NCI-H146 (cell line): ENCODE measurements around the gene WWOX.

Experiments
- DNase-seq: peaks from one replicate; lab custom pipeline; 2025; lab: John Stamatoyannopoulos, UW

Gene WWOX

GRCh38 chr16:78105517-78105916, 6.1 kb downstream of the WWOX start:
- DNase-seq: no peak

DNA sequence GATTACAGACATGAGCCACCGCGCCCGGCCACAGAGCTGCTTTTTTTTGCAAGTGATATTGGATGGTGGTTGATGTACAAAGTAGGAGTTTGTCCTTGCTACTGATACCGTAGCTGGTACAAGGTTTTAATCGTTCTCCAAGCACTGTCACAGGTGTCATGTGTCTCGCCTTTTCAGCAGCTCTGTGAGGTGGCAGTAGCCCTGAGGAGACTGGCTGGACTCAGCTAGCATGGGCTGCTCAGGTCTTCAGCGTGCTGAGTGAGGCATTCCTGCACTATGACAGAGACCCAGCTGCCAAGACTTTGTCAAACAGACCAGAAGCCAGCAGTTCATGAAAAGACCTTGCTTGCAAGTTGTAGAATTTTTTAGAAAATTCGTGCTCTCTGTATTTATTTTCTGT, 7.2 kb downstream of the WWOX start:
- no peak for DNase-seq

GRCh38 chr16:78108451-78108850, 9.0 kb downstream of the WWOX start:
- DNase-seq: no peak

DNA sequence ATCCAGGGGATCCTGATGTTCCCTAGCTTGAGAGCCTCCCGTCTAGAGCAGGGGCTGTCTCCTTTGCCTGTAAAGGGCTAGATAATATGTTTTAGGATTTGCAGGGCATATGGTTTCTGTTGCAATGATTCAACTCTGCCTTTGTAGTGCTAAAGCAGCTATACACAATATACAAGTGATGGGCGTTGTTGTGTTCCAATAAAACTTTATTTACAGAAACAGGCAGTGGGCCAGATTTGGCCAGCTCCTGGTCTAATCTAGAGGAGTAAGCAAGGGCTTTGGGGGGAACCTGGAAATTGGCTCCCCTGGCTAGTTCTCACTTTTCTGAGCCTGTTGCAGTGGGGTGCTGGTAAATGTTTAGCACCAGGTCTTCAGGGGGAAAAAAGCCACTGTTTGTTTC, 13.8 kb downstream of the WWOX start:
- DNase-seq: no peak

- DNase-seq: no peak
Observed at GRCh38 chr16:78115659-78116058, 16.2 kb downstream of the WWOX start.

DNA sequence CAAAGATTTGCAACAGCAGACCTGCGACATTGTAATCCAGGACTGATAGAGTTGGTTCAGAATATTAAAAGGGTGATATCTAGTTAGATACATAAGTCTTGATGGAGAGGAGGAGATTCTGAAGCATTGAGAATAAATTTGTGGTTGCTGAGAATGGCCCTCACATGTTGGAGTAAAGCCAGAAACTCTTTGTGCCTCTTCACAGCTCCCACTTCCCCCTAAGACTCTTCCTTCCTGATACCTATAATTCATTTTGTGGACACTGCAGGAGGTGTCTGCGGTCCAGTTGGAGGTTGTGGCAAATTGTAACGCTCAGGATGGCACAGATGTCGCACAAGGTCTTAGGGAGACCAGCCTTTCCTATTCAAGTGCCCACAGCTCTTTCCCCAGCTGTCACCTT, 17.5 kb downstream of the WWOX start:
- no peak for DNase-seq

GRCh38 chr16:78117391-78117790, 17.9 kb downstream of the WWOX start:
- no peak for DNase-seq

DNA sequence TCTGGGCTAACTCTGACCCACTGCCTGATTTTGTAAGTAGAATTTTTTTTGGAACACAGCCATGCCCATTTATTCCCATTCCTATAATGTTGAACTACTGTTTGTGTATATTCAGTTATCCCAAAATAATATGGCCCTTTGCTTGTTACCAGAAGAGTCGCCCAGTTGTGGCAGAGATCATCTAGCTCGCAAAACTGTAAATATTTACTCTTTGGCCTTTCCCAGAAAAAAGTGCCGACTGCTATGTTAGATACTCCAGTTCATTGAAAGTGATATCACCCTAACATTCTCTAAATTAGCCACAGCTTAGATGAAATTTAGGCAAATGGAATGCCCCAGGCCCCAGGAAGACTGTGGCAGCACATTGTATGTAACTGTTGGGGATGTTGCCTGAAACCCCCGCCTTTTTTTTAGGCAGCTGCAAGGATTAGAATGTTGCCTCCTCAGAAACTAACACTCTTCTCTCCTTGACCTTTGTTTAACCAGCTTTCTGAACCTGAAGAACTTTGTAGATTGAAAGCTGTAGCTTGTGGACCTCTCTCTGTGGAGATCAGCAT, 19.1 kb downstream of the WWOX start:
- no peak for DNase-seq

DNA sequence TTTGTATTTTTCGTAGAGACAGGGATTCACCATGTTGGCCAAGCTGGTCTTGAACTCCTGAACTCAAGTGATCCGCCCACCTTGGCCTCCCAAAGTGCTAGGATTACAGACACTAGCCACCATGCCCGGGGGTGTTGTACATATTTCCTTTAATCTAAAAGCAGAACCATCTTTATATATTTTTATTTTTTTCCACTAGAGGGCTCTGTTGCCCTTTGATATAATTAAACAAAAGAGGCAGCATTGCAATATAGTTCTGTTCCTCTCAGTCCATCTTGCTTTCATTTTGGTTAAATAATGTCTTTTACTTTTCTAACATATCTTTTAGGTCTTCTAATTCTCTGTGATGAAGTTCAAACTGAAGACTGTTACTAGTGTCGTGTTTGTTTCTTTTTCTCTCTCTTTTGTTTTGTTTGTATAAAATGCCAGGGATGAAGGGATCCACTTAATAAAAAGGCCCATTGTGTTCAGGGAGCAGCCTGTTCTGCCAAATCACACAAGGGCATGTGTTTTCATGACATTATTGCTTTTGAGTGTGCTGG, 23.4 kb downstream of the WWOX start:
- peak; percentile 61 for DNase-seq

GRCh38 chr16:78125112-78125844, 25.8 kb downstream of the WWOX start:
- no peak for DNase-seq

DNA sequence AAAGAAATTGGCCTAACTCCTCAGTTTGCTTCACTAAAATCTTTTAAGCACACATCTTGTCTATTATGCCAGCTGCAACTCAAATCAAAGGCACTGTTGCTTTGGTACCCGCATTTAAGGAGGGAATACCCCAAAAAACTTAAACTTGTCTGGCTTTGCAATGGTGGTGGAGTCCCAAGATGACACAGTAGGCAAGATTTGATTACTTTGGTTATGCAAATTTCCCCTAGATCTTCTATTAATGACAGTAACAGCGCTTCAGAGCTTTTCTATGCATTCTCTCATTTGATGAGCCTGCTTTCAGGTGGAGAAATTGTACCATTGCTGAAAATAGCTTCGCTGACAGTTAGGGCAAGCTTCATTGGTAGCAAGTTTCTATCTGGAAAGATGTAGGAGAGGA, 27.2 kb downstream of the WWOX start:
- DNase-seq: no peak

- no peak for DNase-seq
Observed at GRCh38 chr16:78127130-78127529, 27.7 kb downstream of the WWOX start.

- no peak for DNase-seq
Observed at GRCh38 chr16:78128913-78129312, 29.5 kb downstream of the WWOX start.

- DNase-seq: no peak
Observed at GRCh38 chr16:78129349-78129748, 29.9 kb downstream of the WWOX start.

DNA sequence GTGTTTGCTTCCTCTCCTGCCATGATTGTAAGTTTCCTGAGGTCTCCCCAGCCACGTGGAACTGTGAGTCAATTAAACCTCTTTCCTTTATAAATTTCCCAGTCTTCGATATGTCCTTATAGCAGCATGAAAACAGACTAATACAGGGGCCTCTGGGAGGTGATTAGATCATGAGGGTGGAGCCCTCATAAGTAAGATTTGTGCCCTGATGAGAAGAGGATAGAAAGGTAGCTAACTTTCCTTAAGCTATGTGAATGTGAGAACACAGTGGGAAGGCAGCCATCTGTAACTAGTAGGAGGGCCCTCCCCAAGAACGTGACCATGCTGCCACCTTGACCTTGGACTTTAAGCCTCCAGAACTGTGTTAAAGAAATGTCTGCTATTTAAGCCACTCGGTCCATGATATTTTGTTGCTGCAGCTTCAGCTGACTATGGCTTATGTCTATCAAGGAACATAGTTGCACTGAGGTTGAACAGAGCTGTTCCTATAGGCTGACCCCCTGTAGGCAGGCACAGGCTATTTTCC, 30.7 kb downstream of the WWOX start:
- no peak for DNase-seq

- no peak for DNase-seq
Observed at GRCh38 chr16:78130950-78131349, 31.5 kb downstream of the WWOX start.

DNA sequence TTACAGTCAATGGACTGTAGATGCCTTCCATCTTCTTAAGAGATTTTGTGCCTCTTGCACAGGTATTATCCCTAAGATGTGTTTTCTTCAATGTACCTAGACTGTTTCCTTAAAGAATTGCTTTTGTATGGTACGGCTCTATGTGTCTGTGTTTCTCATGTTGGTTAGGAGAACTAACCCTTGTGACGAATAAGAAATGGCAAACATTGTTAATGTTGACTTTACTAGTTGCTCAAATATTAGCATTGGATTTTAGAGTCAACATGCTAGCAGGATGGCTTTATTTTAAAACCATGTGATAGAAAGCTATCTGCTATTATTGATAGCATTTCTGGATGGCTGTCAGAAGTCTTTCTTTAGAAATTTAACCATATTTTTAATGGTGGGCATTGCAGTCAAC, 34.5 kb downstream of the WWOX start:
- DNase-seq: peak; percentile 68

- DNase-seq: peak; percentile 70
Observed at GRCh38 chr16:78134944-78135619, 35.6 kb downstream of the WWOX start.

- no peak for DNase-seq
Observed at GRCh38 chr16:78137179-78137578, 37.7 kb downstream of the WWOX start.

DNA sequence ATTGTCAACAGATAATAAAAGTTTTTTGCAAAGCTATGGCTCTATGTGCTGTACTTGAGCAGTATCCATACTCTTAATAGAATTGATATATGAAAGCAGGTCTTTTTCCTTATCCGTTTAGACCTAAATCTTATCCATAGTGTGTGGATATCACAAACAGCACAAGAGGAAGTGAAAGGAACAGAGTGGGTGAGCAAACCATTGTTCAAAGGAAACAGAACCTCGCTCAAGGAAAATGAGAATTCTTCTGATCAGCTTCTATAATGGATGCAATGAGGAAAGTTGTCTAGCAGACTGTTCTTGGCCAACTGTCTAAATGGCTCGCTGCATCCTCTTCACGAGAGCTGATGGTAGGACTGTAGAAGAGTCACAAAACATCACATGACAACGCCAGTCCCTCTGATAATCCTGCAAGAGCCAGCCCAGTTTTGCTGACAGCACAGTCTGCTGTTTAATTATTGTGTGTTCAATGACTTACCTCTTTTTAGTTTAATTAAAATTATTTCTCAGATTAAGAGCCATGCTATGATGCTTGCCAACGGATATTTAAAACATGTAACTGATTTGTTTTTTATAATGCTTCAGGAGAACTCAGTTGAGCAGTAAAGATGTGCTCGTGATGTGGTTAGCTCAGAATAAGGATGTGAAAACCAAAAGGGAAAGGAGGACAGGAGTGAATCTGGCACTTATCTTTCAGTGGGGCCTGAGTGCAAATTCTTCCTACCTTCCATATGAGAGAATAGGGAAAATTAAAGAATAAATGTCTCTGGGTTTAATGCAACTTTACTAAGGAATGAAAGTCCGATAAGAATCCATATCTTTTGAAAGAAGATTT, 38.5 kb downstream of the WWOX start:
- DNase-seq: no peak

- no peak for DNase-seq
Observed at GRCh38 chr16:78140818-78141466, 41.5 kb downstream of the WWOX start.

- no peak for DNase-seq
Observed at GRCh38 chr16:78142788-78143187, 43.3 kb downstream of the WWOX start.
